Measurements from ENCODE around the gene HS3ST6.
"Not testable (repeated sequence)": the region's sequence is repeated elsewhere in the genome, so short reads cannot be mapped to it uniquely, and the experiment has no call there.

HS3ST6 gene

GRCh38 chr16:1903220-1903574 lies 15.0 kb downstream of the HS3ST6 start:
- TF ChIP-seq, protein P1, sequence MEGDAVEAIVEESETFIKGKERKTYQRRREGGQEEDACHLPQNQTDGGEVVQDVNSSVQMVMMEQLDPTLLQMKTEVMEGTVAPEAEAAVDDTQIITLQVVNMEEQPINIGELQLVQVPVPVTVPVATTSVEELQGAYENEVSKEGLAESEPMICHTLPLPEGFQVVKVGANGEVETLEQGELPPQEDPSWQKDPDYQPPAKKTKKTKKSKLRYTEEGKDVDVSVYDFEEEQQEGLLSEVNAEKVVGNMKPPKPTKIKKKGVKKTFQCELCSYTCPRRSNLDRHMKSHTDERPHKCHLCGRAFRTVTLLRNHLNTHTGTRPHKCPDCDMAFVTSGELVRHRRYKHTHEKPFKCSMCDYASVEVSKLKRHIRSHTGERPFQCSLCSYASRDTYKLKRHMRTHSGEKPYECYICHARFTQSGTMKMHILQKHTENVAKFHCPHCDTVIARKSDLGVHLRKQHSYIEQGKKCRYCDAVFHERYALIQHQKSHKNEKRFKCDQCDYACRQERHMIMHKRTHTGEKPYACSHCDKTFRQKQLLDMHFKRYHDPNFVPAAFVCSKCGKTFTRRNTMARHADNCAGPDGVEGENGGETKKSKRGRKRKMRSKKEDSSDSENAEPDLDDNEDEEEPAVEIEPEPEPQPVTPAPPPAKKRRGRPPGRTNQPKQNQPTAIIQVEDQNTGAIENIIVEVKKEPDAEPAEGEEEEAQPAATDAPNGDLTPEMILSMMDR (IDR thresholded peaks at IDR 0.05; ENCODE audit: control insufficient read depth, extremely low read depth, insufficient read depth): no peak
- no peak for DNase-seq (ENCODE audit: low read depth)

DNA sequence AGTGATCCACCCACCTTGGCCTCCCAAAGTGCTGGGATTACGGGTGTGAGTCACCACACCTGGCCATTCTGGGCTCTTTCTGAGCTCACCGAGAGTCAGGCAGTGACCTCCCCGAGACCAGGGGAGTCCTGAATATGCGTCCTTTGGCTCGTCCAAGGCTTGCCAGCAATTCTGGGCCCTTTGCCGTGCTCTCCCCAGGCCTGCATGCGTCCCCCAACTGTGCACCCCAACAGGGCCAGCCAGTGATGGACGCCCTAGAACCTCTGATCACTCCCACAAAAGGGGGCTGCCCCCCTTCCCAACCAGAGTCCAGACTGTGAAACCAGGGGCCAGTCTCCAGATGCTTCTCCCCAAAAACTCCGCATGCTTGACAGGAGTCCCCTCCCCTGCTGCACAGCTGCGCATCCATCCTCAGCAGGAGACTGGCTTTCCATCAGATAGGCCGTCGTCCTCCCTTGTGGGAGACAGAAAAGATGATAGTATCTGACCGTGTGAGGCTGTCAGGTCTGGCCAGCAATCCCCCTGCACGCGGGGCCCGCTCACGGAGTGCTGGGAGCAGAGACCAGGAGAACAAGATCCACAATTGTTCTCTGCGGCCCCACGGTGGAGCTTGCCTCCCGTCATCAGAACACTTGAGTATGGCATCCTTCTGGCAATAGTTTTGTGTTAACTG lies 15.5 kb downstream of the HS3ST6 start:
- no peak for DNase-seq (ENCODE audit: low read depth)
- TF ChIP-seq, protein P1 (IDR thresholded peaks at IDR 0.05; ENCODE audit: control insufficient read depth, extremely low read depth, insufficient read depth): no peak
- H3K4me3 ChIP-seq (ENCODE audit: low read depth, low read length): no peak overlapping the region

More at GRCh38 chr16:1903220-1903574, 15.0 kb downstream of the HS3ST6 start:
- H3K4me3 ChIP-seq (ENCODE audit: low read depth, low read length): no peak overlapping the region

DNA sequence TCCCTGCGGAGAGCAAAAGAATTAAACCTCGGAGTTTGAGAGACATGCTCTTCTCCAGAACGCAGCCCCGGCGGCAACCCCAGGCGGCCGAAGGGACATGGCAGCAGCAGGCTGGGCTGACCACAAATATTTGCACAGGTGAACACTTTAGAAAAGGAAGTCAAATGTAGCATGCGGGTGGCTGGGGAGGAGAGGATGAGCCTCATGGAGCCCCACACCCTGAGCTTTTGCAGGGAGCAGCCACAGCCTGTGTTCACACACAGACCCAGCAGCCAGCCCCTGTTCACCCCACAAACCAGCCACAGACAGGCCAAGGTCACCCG lies 17.8 kb downstream of the HS3ST6 start:
- DNase-seq (ENCODE audit: low read depth): no peak
- TF ChIP-seq, protein P1 (IDR thresholded peaks at IDR 0.05; ENCODE audit: control insufficient read depth, extremely low read depth, insufficient read depth): no peak
- no peak overlapping the region; the same call in 1 of the 2 replicates for H3K4me3 ChIP-seq (ENCODE audit: low read depth, low read length)

GRCh38 chr16:1899641-1900451 lies 18.4 kb downstream of the HS3ST6 start:
- TF ChIP-seq, protein P1 (IDR thresholded peaks at IDR 0.05; ENCODE audit: control insufficient read depth, extremely low read depth, insufficient read depth): no peak
- H3K4me3 ChIP-seq (ENCODE audit: low read depth, low read length): no peak overlapping the region; the same call in 1 of the 2 replicates
- peak; percentile 74 for DNase-seq (ENCODE audit: low read depth)

- not testable (repeated sequence) for DNase-seq (ENCODE audit: low read depth); H3K4me3 ChIP-seq (ENCODE audit: low read depth, low read length)
These were observed 20.5 kb downstream of the HS3ST6 start for GRCh38 chr16:1897692-1898091.

- DNase-seq (ENCODE audit: low read depth): no peak
- no peak overlapping the region for H3K4me3 ChIP-seq (ENCODE audit: low read depth, low read length)
- TF ChIP-seq, protein P1 (IDR thresholded peaks at IDR 0.05; ENCODE audit: control insufficient read depth, extremely low read depth, insufficient read depth): no peak
These were observed 22.1 kb downstream of the HS3ST6 start for GRCh38 chr16:1895949-1896675.

DNA sequence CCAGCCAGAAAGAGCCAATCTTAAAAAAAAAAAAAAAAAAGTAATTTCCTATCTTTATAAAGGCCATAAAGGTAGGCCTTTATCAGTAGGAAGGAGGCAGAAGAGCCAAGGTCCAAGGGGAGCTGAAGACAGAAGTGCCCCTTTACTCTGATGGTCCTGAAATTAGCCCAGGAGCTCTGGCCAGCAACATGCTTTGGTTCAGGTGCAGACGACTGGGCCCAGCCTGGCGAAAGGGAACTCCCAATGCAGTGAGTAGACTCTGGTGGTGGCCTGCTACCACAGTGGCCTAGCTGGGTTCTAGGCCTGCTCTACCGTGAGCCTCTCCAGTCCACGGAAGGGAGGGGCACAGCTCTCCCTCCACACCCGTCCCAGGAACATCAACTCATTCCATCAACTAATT lies 23.1 kb downstream of the HS3ST6 start:
- no peak for DNase-seq (ENCODE audit: low read depth)
- TF ChIP-seq, protein P1 (IDR thresholded peaks at IDR 0.05; ENCODE audit: control insufficient read depth, extremely low read depth, insufficient read depth): no peak
- H3K4me3 ChIP-seq (ENCODE audit: low read depth, low read length): no peak overlapping the region
